HG03196 (cell line): ENCODE data around the gene PARG.
"Not testable (repeated sequence)": the region's sequence is repeated elsewhere in the genome, so short reads cannot be mapped to it uniquely, and the experiment has no call there.

Experiments used
- ATAC-seq: cut with Tn5 transposase; IDR thresholded peaks from one replicate; pipeline ENCODE4 v1.9.1; 2021; ENCODE audit not compliant: unreplicated experiment

PARG gene

GRCh38 chr10:49831352-49832035 is 110.3 kb downstream of the PARG start:
- no peak for ATAC-seq

DNA sequence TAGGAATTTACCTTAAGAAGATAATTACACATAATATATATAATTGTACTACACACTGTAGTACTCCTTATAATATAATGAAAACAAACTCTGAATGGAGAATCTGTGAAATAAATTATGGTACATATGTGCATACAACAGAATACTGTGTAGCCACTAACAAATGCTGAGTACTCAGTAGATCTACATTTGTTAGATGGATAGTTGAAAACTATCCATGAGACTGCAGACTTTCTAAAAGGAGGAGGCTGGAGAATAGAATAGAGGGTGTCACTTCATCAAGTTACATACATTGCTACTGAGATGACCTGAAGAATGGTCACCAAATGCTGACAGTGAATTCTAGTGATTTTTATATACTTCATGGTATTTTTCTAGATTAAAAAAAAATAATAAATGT is 111.0 kb downstream of the PARG start:
- ATAC-seq = no peak

GRCh38 chr10:49830016-49830415 is 111.8 kb downstream of the PARG start:
- ATAC-seq = no peak

DNA sequence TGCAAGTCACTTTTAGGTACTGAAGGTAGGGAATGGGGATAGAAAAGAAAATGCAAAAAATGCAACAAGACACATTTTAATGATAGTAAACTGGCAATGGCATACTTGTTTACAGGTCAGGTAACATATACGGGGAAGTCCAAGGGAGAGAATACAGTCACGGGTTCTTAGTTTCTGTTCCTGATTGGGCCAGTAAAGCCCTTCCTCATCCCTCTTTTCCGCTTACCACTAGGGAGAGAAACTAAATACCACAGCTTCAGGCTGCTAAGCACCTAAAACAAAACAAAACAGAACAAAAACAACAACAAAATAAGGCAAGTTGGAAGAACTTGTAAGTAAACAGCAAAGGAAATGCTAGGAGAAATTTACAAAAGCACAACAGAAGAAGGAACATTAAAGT is 114.5 kb downstream of the PARG start:
- ATAC-seq = no peak

GRCh38 chr10:49819234-49819958 is 122.4 kb downstream of the PARG start:
- no peak for ATAC-seq

GRCh38 chr10:49817845-49818244 is 124.0 kb downstream of the PARG start:
- no peak for ATAC-seq

DNA sequence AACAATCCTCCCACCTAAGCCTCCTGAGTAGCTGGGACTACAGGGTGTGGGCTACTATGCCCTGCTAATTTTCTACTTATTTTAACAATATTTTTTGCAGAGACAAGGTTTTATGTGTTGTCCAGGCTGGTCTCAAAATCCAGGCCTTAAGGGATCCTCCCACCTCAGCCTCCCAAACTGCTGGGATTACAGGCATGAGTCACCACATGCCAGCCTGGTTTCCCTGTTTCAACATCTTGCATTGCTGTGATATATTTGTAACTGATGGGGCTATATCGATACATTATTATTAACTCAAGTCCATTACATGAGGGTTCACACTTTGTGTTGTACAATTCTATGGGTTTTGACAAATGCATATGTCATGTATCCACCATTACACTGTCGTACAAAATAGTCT is 137.8 kb downstream of the PARG start:
- no peak for ATAC-seq

DNA sequence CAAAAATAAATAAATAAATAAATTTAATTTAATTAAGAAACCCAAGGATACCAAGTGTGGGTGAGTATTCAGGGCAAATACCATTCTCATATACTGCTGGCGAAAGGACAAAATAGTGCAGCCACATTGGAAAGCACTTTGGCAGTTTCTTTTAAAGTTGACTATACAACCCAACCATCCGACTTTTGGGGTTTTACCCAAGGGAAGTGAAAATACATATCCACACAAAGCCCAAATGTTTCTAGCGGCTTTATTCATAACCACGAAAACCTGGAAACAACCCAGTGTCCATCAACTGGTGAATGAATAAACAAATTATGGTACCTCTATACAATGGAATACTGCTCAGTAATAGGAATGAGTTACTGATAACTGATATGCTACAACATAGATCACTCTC is 143.6 kb downstream of the PARG start:
- ATAC-seq = no peak

DNA sequence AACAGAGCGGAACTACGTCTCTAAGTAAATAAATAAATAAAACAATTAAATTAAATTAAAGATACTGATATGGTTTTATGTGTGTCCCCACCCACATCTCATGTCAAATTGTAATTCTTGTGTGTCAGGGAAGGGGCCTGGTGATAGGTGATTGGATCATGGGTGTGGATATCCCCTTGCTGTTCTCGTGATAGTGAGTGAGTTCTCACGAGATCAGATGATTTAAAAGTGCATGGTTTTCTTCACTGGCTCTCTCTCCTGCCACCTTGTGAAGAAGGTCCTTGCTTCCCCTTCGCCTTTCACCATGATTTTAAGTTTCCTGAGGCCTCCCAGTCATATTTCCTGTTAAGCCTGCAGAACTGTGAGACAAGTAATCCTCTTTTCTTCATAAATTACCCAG is 150.7 kb downstream of the PARG start:
- no peak for ATAC-seq

DNA sequence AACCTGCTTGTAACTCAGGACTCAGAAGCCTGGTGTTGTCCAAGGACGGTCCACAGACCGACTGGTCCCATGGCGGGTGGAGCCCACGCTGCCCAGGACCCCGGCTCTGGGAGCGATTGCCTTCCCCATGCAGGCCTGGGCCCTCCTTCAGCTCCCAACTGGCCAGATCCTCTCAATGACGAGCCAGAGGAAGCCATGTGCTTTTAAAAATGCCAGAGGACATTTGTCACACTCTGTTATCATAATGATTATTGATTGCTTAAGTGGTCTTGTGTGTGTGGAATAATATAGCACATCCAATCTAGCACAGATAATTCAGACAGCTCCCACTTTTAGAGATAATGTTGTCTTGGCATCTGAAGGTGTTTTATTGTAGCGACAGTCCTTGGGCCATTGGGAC is 157.1 kb downstream of the PARG start:
- no peak for ATAC-seq

DNA sequence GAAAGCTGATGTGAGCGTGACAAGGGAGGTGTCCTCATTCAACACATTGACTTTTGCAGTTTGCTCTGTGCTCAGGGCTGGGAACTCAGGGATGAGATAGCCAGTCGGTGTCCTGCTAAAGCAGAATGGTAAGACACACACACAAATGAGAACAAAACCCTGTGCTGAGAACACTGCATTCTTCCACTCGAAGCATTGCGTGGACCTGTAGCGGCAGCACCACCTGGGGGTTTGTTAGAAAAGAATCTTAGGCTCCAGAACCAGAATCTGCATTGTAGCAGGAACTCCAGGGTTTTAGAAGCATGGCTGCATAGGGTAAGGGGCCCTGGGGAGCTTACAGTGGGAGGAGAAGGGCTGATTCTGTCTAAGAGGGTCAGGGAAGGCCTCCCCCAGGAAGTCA is 158.2 kb downstream of the PARG start:
- ATAC-seq = no peak

DNA sequence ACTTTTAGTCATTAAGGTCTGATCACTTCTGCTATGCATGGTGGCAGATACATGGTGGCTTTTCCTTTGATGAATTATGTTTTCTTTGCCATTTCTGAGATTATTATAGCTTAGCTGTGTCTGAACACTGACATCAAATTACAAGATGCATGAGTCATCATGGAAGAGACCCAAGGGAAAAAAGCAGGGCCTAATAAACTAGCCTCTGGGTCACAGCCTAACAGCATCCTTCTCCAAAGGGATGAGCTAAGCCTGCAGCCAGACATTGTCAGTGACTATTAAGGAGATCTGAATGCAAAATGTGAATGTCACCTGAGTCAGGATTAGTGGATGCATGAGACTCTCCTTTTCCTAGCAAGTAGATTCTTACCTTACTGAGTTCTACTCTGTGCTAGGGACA is 160.6 kb downstream of the PARG start:
- ATAC-seq = no peak

- no peak for ATAC-seq
Observed at GRCh38 chr10:49778197-49778596, 163.6 kb downstream of the PARG start.

DNA sequence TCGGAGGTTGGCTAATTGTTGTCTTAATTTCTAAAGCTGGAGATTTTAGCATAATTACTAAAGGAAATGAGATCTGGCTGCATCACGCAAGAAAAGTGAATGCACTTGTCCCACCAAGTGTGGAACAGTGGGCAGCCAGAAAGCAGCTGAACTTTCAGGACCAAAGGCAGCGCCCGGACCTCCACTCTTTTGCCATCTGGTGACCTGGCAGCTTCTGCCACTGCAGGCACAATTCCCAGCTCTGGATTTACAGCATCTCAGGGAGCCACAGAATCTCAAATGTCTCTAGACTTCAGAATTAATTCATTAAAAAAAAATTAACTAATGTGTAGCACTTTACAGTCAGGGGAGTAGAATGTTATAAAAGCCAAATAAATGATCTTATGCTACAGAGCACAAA is 165.0 kb downstream of the PARG start:
- ATAC-seq = no peak

DNA sequence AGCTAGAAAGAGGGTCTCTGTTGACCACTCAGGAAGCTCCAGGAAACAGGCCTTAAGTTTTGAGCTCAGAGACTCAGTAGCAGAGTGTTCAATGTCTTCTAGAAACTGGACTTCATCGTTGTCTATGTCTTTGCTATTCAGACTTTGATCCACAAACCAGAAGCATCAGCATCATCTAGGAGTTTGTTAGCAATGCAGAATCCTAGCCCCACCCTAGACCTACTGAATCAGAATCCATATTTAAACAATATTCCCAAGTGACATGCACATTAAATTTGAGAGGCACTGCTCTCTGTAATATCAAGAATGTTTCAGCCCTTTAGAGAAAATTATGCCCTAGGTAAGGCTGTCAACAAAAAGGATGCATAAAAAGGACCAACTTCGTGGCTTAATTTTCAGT is 166.8 kb downstream of the PARG start:
- ATAC-seq = no peak

GRCh38 chr10:49772944-49773343 is 168.9 kb downstream of the PARG start:
- not testable (repeated sequence) for ATAC-seq

DNA sequence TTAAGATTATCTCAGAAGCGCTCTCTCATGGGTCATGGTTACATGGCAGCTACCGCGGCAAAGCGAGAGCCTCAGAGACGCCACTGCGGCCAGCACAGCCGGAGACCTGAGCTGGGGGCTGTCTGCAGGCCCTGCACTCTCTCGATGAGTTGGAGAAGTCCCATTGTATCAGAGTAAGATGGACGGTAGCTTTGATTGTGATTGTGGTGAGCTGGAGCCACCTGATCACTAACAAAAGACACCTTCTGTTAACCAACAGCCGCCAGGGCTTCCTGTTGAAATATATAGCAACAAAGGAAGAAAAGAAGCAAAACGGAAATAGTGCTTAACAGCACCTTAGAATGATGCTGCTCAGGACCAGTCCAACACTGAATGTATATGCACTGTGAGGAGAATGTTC is 170.8 kb downstream of the PARG start:
- ATAC-seq = not testable (repeated sequence)

- no peak for ATAC-seq
Observed at GRCh38 chr10:49769692-49770091, 172.1 kb downstream of the PARG start.

DNA sequence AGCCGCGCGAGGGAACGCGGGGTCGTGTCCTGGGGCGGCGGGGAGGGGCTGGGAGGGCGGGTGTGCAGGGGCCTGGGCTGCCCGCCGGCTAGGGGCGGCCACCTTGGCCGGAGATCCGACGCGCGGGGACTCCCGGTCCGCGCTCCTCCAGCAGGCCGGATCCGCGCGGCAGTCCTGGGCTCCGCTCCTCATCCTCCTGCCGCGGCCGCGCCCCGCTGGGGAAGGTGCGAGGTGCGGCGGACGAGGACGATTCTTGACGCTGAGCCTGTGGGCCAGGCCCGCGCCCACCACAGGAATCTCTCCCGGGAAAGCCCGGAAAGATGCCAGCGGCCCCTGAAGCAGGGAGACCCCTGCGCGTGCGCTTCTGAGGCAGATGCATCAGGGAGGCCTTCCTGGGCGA is 173.1 kb downstream of the PARG start:
- no peak for ATAC-seq

GRCh38 chr10:49768329-49768728 is 173.5 kb downstream of the PARG start:
- no peak for ATAC-seq
